ENCODE data around the gene C3orf18. TPM values are rescaled to one million over a fixed set of nuclear protein-coding genes. Genes with fewer than 3 reads are reported as not detected.
A peak's percentile ranks its signal among the peaks of the same experiment; 100 is the strongest.

Gene C3orf18
- total RNA-seq, 2 experiments from 2014 or later, result 58.5 to 61.6 TPM

GRCh38 chr3:50551054-50551659 lies 16.4 kb downstream of the C3orf18 start:
- Mint-ChIP-seq H3K27ac (no peak overlapping the region), H3K9me3 (ENCODE audit: insufficient read depth) (no peaks in the 10 kb centered on the region), H3K27me3 (ENCODE audit: low read depth) (no peaks in the 10 kb centered on the region), H3K36me3 (ENCODE audit: low read depth) (no peaks in the 10 kb centered on the region), H3K4me1 (ENCODE audit: low read depth) (peaks cover 15% of the 10 kb centered on the region), H3K4me3 (no peak overlapping the region)
- ChIA-PET POLR2A (interaction anchor here (1.0 kb wide), 1 partner anchor 62 kb away, joined by 4 read pairs; no protein-coding TSS in a partner anchor), CTCF (interaction anchor here (0.6 to 4.8 kb wide), 12 partner anchors 9 to 203 kb away, joined by 3 to 31 read pairs (median 4); partner anchors contain the start of genes C3orf18, CACNA2D2, CYB561D2 and NPRL2)
- DNase-seq (no peak), ATAC-seq (no peak)

- no peaks in the 10 kb centered on the region for H3K36me3 Mint-ChIP-seq (ENCODE audit: low read depth)
Observed at GRCh38 chr3:50550079-50550736, 17.3 kb downstream of the C3orf18 start.

GRCh38 chr3:50549226-50549625 lies 18.3 kb downstream of the C3orf18 start:
- no peak overlapping the region for H3K27ac Mint-ChIP-seq
- H3K4me1 Mint-ChIP-seq (ENCODE audit: low read depth), result peaks cover 3% of the 10 kb centered on the region

More at GRCh38 chr3:50550079-50550736, 17.3 kb downstream of the C3orf18 start:
- ChIA-PET CTCF (interaction anchor here (0.9 to 4.8 kb wide), 10 partner anchors 7 to 202 kb away, joined by 3 to 31 read pairs (median 4); partner anchors contain the start of genes CYB561D2, HEMK1, NPRL2 and ZMYND10), POLR2A (no interaction called here)
- Mint-ChIP-seq H3K4me1 (ENCODE audit: low read depth) (peaks cover 13% of the 10 kb centered on the region), H3K27me3 (ENCODE audit: low read depth) (no peaks in the 10 kb centered on the region), H3K4me3 (no peak overlapping the region), H3K27ac (no peak overlapping the region), H3K9me3 (ENCODE audit: insufficient read depth) (no peaks in the 10 kb centered on the region)
- peak; percentile 80 for DNase-seq
- ATAC-seq, result peak; percentile 80

GRCh38 chr3:50545781-50546180 lies 21.8 kb downstream of the C3orf18 start:
- ATAC-seq, result no peak
- Mint-ChIP-seq H3K27ac (no peak overlapping the region), H3K4me3 (no peak overlapping the region), H3K36me3 (ENCODE audit: low read depth) (no peaks in the 10 kb centered on the region), H3K4me1 (ENCODE audit: low read depth) (peaks cover 3% of the 10 kb centered on the region), H3K27me3 (ENCODE audit: low read depth) (peaks cover 6% of the 10 kb centered on the region), H3K9me3 (ENCODE audit: insufficient read depth) (no peaks in the 10 kb centered on the region)
- no peak for DNase-seq
- POLR2A ChIA-PET, result no interaction called here
- CTCF ChIA-PET, result interaction anchor here (0.7 to 1.0 kb wide), 2 partner anchors 67 to 108 kb away, joined by 3 read pairs; no protein-coding TSS in a partner anchor

More at GRCh38 chr3:50549226-50549625, 18.3 kb downstream of the C3orf18 start:
- DNase-seq (no peak), ATAC-seq (no peak)
- ChIA-PET CTCF (interaction anchor here (0.9 to 4.8 kb wide), 7 partner anchors 8 to 201 kb away, joined by 3 to 31 read pairs (median 3); partner anchors contain the start of genes CYB561D2, HEMK1, NPRL2 and ZMYND10), POLR2A (no interaction called here)
- peaks cover 3% of the 10 kb centered on the region for H3K27me3 Mint-ChIP-seq (ENCODE audit: low read depth)
- no peaks in the 10 kb centered on the region for H3K9me3 Mint-ChIP-seq (ENCODE audit: insufficient read depth)
- no peak overlapping the region for H3K4me3 Mint-ChIP-seq
- H3K36me3 Mint-ChIP-seq (ENCODE audit: low read depth), result no peaks in the 10 kb centered on the region

GRCh38 chr3:50542177-50543034 lies 25.1 kb downstream of the C3orf18 start:
- POLR2A ChIA-PET, result interaction anchor here (0.7 to 1.4 kb wide), 4 partner anchors 69 to 194 kb away, joined by 3 to 4 read pairs (median 3); no protein-coding TSS in a partner anchor
- Mint-ChIP-seq H3K9me3 (ENCODE audit: insufficient read depth) (no peaks in the 10 kb centered on the region), H3K27me3 (ENCODE audit: low read depth) (peaks cover 30% of the 10 kb centered on the region), H3K36me3 (ENCODE audit: low read depth) (no peaks in the 10 kb centered on the region), H3K4me3 (no peak overlapping the region), H3K4me1 (ENCODE audit: low read depth) (no peaks in the 10 kb centered on the region), H3K27ac (no peak overlapping the region)
- CTCF ChIA-PET, result interaction anchor here (0.6 to 4.5 kb wide), 57 partner anchors 9 to 348 kb away, joined by 3 to 48 read pairs (median 4); partner anchors contain the start of genes C3orf18, CYB561D2, HEMK1 and HYAL3
- ATAC-seq (peak; percentile 73), DNase-seq (peak; percentile 71)

GRCh38 chr3:50539356-50540286 lies 27.9 kb downstream of the C3orf18 start:
- ATAC-seq, result no peak
- Mint-ChIP-seq H3K4me3 (no peak overlapping the region), H3K27ac (no peak overlapping the region), H3K27me3 (ENCODE audit: low read depth) (peaks cover 33% of the 10 kb centered on the region), H3K36me3 (ENCODE audit: low read depth) (no peaks in the 10 kb centered on the region), H3K9me3 (ENCODE audit: insufficient read depth) (no peaks in the 10 kb centered on the region), H3K4me1 (ENCODE audit: low read depth) (no peaks in the 10 kb centered on the region)
- POLR2A ChIA-PET, result no interaction called here
- CTCF ChIA-PET, result interaction anchor here (0.7 to 2.2 kb wide), 2 partner anchors 11 to 102 kb away, joined by 3 to 5 read pairs; no protein-coding TSS in a partner anchor
- no peak for DNase-seq

GRCh38 chr3:50537421-50538129 lies 30.0 kb downstream of the C3orf18 start:
- Mint-ChIP-seq H3K4me1 (ENCODE audit: low read depth) (no peaks in the 10 kb centered on the region), H3K4me3 (no peak overlapping the region), H3K27ac (no peak overlapping the region), H3K36me3 (ENCODE audit: low read depth) (no peaks in the 10 kb centered on the region), H3K27me3 (ENCODE audit: low read depth) (peaks cover 32% of the 10 kb centered on the region), H3K9me3 (ENCODE audit: insufficient read depth) (no peaks in the 10 kb centered on the region)
- ChIA-PET CTCF (interaction anchor here (1.8 to 2.2 kb wide), 2 partner anchors 13 to 31 kb away, joined by 3 to 5 read pairs; partner anchors contain the start of gene HEMK1), POLR2A (no interaction called here)
- ATAC-seq (no peak), DNase-seq (no peak)

- DNase-seq (no peak), ATAC-seq (no peak)
- Mint-ChIP-seq H3K9me3 (ENCODE audit: insufficient read depth) (no peaks in the 10 kb centered on the region), H3K36me3 (ENCODE audit: low read depth) (no peaks in the 10 kb centered on the region), H3K4me1 (ENCODE audit: low read depth) (no peaks in the 10 kb centered on the region), H3K27me3 (ENCODE audit: low read depth) (peaks cover 40% of the 10 kb centered on the region), H3K27ac (no peak overlapping the region), H3K4me3 (no peak overlapping the region)
- CTCF ChIA-PET, result interaction anchor here (1.8 kb wide), 1 partner anchor 32 kb away, joined by 3 read pairs; the partner anchor contains the start of gene HEMK1
- POLR2A ChIA-PET, result no interaction called here
Observed at GRCh38 chr3:50536471-50537180, 30.9 kb downstream of the C3orf18 start.

- POLR2A ChIA-PET, result no interaction called here
- Mint-ChIP-seq H3K4me3 (no peak overlapping the region), H3K27me3 (ENCODE audit: low read depth) (peaks cover 44% of the 10 kb centered on the region), H3K4me1 (ENCODE audit: low read depth) (no peaks in the 10 kb centered on the region), H3K27ac (no peak overlapping the region), H3K9me3 (ENCODE audit: insufficient read depth) (no peaks in the 10 kb centered on the region), H3K36me3 (ENCODE audit: low read depth) (no peaks in the 10 kb centered on the region)
- CTCF ChIA-PET, result interaction anchor here (1.4 kb wide), 1 partner anchor 15 kb away, joined by 3 read pairs; no protein-coding TSS in a partner anchor
- DNase-seq (no peak), ATAC-seq (no peak)
Observed at GRCh38 chr3:50534681-50535330, 32.7 kb downstream of the C3orf18 start.
